Body of pancreas (tissue), 4 donors: ENCODE results near the gene SMCHD1.
"Not testable (repeated sequence)": the region's sequence is repeated elsewhere in the genome, so short reads cannot be mapped to it uniquely, and the experiment has no call there.

ENCODE experiments used
- POLR2A ChIP-seq, 3 donors: fragments of 450-650 bp; IDR thresholded peaks; one replicate each; pipeline ENCODE4 v1.6.1; 2016; ENCODE audit warnings: antibody characterized with exemption in 3 of 3, mild to moderate bottlenecking in 2 of 3
- TF ChIP-seq, protein P1 (sequence below), 7 experiments: fragments of 450-650 bp in 4 of 7; fragments of 200-600 bp in 3 of 7; sonication (generic) in 3 of 7; IDR thresholded peaks; one replicate each; pipeline ENCODE4 v1.5.1; 2016 to 2019; ENCODE audit warnings: antibody characterized with exemption in 7 of 7

DNA sequence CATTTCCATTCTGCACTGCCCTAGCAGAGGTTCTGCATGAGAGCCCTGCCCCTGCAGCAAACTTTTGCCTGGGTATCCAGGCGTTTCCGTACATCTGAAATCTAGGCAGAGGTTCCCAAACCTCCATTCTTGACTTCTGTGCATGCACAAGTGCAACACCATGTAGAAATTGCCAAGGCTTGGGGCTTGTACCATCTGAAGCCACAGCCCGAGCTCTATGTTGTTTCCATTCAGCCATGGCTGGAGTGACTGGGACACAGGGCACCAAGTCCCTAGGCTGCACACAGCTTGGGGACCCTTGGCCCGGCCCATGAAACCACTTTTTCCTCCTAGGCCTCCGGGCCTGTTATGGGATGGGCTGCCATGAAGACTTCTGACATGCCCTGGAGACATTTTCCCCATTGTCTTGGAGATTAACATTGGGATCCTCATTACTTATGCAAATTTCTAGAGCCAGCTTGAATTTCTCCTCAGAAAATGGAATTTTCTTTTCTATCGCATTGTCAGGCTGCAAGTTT is 154.2 kb downstream of the SMCHD1 start:
- not testable (repeated sequence) for TF ChIP-seq POLR2A (IDR thresholded peaks at IDR 0.05)
- TF ChIP-seq, protein P1, sequence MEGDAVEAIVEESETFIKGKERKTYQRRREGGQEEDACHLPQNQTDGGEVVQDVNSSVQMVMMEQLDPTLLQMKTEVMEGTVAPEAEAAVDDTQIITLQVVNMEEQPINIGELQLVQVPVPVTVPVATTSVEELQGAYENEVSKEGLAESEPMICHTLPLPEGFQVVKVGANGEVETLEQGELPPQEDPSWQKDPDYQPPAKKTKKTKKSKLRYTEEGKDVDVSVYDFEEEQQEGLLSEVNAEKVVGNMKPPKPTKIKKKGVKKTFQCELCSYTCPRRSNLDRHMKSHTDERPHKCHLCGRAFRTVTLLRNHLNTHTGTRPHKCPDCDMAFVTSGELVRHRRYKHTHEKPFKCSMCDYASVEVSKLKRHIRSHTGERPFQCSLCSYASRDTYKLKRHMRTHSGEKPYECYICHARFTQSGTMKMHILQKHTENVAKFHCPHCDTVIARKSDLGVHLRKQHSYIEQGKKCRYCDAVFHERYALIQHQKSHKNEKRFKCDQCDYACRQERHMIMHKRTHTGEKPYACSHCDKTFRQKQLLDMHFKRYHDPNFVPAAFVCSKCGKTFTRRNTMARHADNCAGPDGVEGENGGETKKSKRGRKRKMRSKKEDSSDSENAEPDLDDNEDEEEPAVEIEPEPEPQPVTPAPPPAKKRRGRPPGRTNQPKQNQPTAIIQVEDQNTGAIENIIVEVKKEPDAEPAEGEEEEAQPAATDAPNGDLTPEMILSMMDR (IDR thresholded peaks at IDR 0.05): not testable (repeated sequence)
